GM23338 (cell line): Measurements from ENCODE around the gene RASSF10. TPM values are rescaled to one million over a fixed set of nuclear protein-coding genes. Genes with fewer than 3 reads are reported as not detected.

Experiments used
- ATAC-seq: fragments of 200-7000 bp; cut with Tn5 transposase; 3 replicates; pipeline ENCODE4 v1.9.1; 2020
- DNase-seq: peaks from one replicate; pipeline ENCODE4 v3.0.0-alpha.2; 2015; ENCODE audit warnings: low spot score
- H2AFZ ChIP-seq: fragments of 200-600 bp; sonication (generic); 2 replicates; pipeline ENCODE4 v1.8.0; 2016; ENCODE audit warnings: antibody characterized with exemption, mild to moderate bottlenecking, moderate library complexity
- H3F3A ChIP-seq: fragments of 200-600 bp; sonication (generic); replicated peaks from 2 replicates; pipeline ENCODE4 v1.8.0; 2017; ENCODE audit warnings: antibody characterized with exemption, mixed run types, low read depth
- H3K27ac ChIP-seq: fragments of 200-600 bp; sonication (generic); 2 replicates; pipeline ENCODE4 v1.6.1; 2016; ENCODE audit warnings: low read depth
- H3K27me3 ChIP-seq: fragments of 200-600 bp; sonication (generic); 2 replicates; pipeline ENCODE4 v1.8.0; 2016; ENCODE audit warnings: mild to moderate bottlenecking, mixed run types, moderate library complexity; ENCODE audit not compliant: insufficient read depth
- H3K36me3 ChIP-seq: fragments of 200-600 bp; sonication (generic); 2 replicates; pipeline ENCODE4 v1.8.0; 2016; ENCODE audit warnings: mild to moderate bottlenecking; ENCODE audit not compliant: insufficient read depth
- H3K4me1 ChIP-seq: fragments of 200-600 bp; sonication (generic); 2 replicates; pipeline ENCODE4 v1.8.0; 2016; ENCODE audit warnings: mild to moderate bottlenecking, moderate library complexity; ENCODE audit not compliant: insufficient read depth
- H3K4me2 ChIP-seq: fragments of 200-600 bp; sonication (generic); 2 replicates; pipeline ENCODE4 v1.7.1; 2017; ENCODE audit warnings: mixed run types
- H3K4me3 ChIP-seq: fragments of 200-600 bp; sonication (generic); 2 replicates; pipeline ENCODE4 v1.6.1; 2016; ENCODE audit warnings: mixed run types
- H3K79me2 ChIP-seq: fragments of 200-600 bp; sonication (generic); replicated peaks from 2 replicates; pipeline ENCODE4 v1.8.0; 2017; ENCODE audit warnings: mild to moderate bottlenecking; ENCODE audit not compliant: insufficient read depth
- H3K9me2 ChIP-seq: fragments of 200-600 bp; sonication (generic); 2 replicates; pipeline ENCODE4 v1.8.0; 2017; ENCODE audit not compliant: insufficient read depth
- H4K20me1 ChIP-seq: fragments of 200-600 bp; sonication (generic); replicated peaks from 2 replicates; pipeline ENCODE4 v1.8.0; 2017; ENCODE audit warnings: mild to moderate bottlenecking; ENCODE audit not compliant: insufficient read depth
- H3K27ac Mint-ChIP-seq: 2 replicates; pipeline ENCODE4 v1.8.0; 2020; ENCODE audit warnings: inconsistent platforms, mild to moderate bottlenecking, moderate library complexity, mixed read lengths
- H3K27me3 Mint-ChIP-seq: 3 replicates; pipeline ENCODE4 v1.8.0; 2022; ENCODE audit warnings: low read depth, mild to moderate bottlenecking, moderate library complexity, mixed read lengths, inconsistent platforms; ENCODE audit not compliant: insufficient read depth, poor library complexity
- H3K36me3 Mint-ChIP-seq: 3 replicates; pipeline ENCODE4 v1.8.0; 2021; ENCODE audit warnings: low read depth, mild to moderate bottlenecking, inconsistent platforms, moderate library complexity, mixed read lengths
- H3K4me1 Mint-ChIP-seq: 3 replicates; pipeline ENCODE4 v1.8.0; 2020; ENCODE audit warnings: mild to moderate bottlenecking, inconsistent platforms, mixed read lengths
- H3K4me3 Mint-ChIP-seq: 3 replicates; pipeline ENCODE4 v1.8.0; 2021; ENCODE audit warnings: moderate library complexity, mild to moderate bottlenecking, inconsistent platforms, mixed read lengths
- H3K9me3 Mint-ChIP-seq: 3 replicates; pipeline ENCODE4 v1.8.0; 2020; ENCODE audit warnings: moderate library complexity, mild to moderate bottlenecking, inconsistent platforms, mixed read lengths
- CREB1 ChIP-seq: fragments of 250-450 bp; sonication (Bioruptor Pico); IDR thresholded peaks from 2 replicates; pipeline ENCODE4 v1.5.0; 2020; ENCODE audit warnings: low read depth, mild to moderate bottlenecking, moderate library complexity
- EZH2 ChIP-seq: fragments of 200-600 bp; sonication (generic); IDR thresholded peaks from one replicate; pipeline ENCODE4 v1.8.0; 2017; ENCODE audit warnings: antibody characterized with exemption, mild to moderate bottlenecking, low read depth; ENCODE audit not compliant: unreplicated experiment
- EZH2phosphoT487 ChIP-seq: fragments of 200-600 bp; sonication (generic); IDR thresholded peaks from one replicate; pipeline ENCODE4 v1.8.1; 2018; ENCODE audit warnings: antibody characterized with exemption; ENCODE audit not compliant: unreplicated experiment
- JUNB ChIP-seq: IDR thresholded peaks from one replicate; pipeline ENCODE4 v1.6.1; 2016; ENCODE audit warnings: antibody characterized with exemption; ENCODE audit not compliant: unreplicated experiment
- NANOG ChIP-seq: IDR thresholded peaks from 2 replicates; pipeline ENCODE4 v1.6.1; 2016; ENCODE audit warnings: antibody characterized with exemption, borderline replicate concordance
- POLR2AphosphoS5 ChIP-seq: IDR thresholded peaks from 2 replicates; pipeline ENCODE4 v1.6.1; 2016; ENCODE audit warnings: antibody characterized with exemption, low read depth
- STAT1 ChIP-seq: IDR thresholded peaks from one replicate; pipeline ENCODE4 v1.6.1; 2016; ENCODE audit warnings: antibody characterized with exemption; ENCODE audit not compliant: unreplicated experiment
- ZNF114 ChIP-seq: fragments of 250-450 bp; sonication (Bioruptor Pico); IDR thresholded peaks from 2 replicates; pipeline ENCODE4 v1.5.0; 2020; ENCODE audit warnings: mild to moderate bottlenecking, moderate library complexity
- ZNF331 ChIP-seq: fragments of 250-450 bp; sonication (Bioruptor Pico); IDR thresholded peaks from 2 replicates; pipeline ENCODE4 v1.5.0; 2020; ENCODE audit warnings: low read depth, mild to moderate bottlenecking, moderate library complexity
- polyA plus RNA-seq: library from polyadenylated mRNA; unstranded; fragments of >200 nt; fragmentation: Nextera tagmentation; extraction: Ambion mirVana; gene quantifications from 2 replicates; pipeline ENCODE4 v1.2.1, GENCODE V29; 2016
- total RNA-seq: library from RNA; depleted of rRNA; stranded (reverse); fragments of >200 nt; shearing (Covaris generic); gene quantifications from 2 replicates; pipeline ENCODE4 v1.2.3, GENCODE V29; 2014
- TF ChIP-seq, protein P1 (sequence below), 2 experiments: fragments of 200-600 bp in 1 of 2; sonication (generic) in 1 of 2; conservative IDR thresholded peaks; 2 replicates each; pipeline versions ENCODE4 v1.5.1 to v1.6.1; 2016 to 2017; ENCODE audit warnings: antibody characterized with exemption in 2 of 2, low read depth in 2 of 2, mild to moderate bottlenecking in 2 of 2, moderate library complexity in 1 of 2
- TF ChIP-seq, protein P2 (sequence below): IDR thresholded peaks from one replicate; pipeline ENCODE4 v1.6.1; 2018; ENCODE audit warnings: antibody characterized with exemption; ENCODE audit not compliant: unreplicated experiment
- TF ChIP-seq, protein P3 (sequence below): fragments of 250-450 bp; sonication (Bioruptor Pico); IDR thresholded peaks from 2 replicates; pipeline ENCODE4 v1.5.0; 2020; ENCODE audit warnings: mild to moderate bottlenecking, moderate library complexity
- TF ChIP-seq, protein P4 (sequence below): IDR thresholded peaks from 2 replicates; pipeline ENCODE4 v1.6.1; 2016; ENCODE audit warnings: antibody characterized with exemption

The RASSF10 gene
- total and polyA plus RNA-seq, 2 experiments from 2014 or later, result 0.13 to 1.8 TPM

DNA sequence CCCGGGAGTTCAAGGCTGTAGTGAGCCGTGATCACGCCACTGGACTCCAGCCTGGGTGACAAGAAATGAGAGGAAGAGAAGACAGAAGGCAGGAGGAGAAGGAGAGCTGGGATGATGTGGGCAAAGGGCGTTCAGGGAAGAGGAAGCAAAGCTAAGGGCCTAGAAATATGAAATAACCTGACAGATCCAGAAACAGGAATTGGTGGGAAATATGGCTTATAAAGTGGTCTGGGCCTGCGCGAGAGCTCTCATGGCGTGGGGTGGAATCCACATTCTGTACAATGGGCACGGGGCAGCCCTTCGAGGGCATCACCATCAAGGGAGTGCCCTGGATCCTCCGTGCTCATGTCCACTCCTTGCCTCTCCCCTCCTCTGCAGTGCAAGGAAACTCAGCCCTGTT, 46.8 kb upstream of the RASSF10 start:
- ATAC-seq, result no peak
- H3K27ac Mint-ChIP-seq, result no peak overlapping the region
- no peaks in the 10 kb centered on the region for H3K79me2 ChIP-seq

More for the DNA sequence above, 46.8 kb upstream of the RASSF10 start:
- no peak for DNase-seq
- H3K4me1 ChIP-seq, result no peaks in the 10 kb centered on the region
- peaks cover 7% of the 10 kb centered on the region for H3K27me3 Mint-ChIP-seq
- H4K20me1 ChIP-seq, result no peaks in the 10 kb centered on the region
- no peaks in the 10 kb centered on the region for H3K36me3 ChIP-seq
- no peaks in the 10 kb centered on the region for H3K36me3 Mint-ChIP-seq
- no peaks in the 10 kb centered on the region; the same call in 2 of the 3 replicates for H3K4me1 Mint-ChIP-seq
- H3K27me3 ChIP-seq, result no peaks in the 10 kb centered on the region
- H3K27ac ChIP-seq, result no peak overlapping the region
- no peaks in the 10 kb centered on the region for H3F3A ChIP-seq
- no peak for TF ChIP-seq JUNB
- TF ChIP-seq, protein P1, sequence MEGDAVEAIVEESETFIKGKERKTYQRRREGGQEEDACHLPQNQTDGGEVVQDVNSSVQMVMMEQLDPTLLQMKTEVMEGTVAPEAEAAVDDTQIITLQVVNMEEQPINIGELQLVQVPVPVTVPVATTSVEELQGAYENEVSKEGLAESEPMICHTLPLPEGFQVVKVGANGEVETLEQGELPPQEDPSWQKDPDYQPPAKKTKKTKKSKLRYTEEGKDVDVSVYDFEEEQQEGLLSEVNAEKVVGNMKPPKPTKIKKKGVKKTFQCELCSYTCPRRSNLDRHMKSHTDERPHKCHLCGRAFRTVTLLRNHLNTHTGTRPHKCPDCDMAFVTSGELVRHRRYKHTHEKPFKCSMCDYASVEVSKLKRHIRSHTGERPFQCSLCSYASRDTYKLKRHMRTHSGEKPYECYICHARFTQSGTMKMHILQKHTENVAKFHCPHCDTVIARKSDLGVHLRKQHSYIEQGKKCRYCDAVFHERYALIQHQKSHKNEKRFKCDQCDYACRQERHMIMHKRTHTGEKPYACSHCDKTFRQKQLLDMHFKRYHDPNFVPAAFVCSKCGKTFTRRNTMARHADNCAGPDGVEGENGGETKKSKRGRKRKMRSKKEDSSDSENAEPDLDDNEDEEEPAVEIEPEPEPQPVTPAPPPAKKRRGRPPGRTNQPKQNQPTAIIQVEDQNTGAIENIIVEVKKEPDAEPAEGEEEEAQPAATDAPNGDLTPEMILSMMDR (conservative IDR thresholded peaks at IDR 0.05; ENCODE audit: low read depth in 2 of 2), result no peak
- TF ChIP-seq, protein P2, sequence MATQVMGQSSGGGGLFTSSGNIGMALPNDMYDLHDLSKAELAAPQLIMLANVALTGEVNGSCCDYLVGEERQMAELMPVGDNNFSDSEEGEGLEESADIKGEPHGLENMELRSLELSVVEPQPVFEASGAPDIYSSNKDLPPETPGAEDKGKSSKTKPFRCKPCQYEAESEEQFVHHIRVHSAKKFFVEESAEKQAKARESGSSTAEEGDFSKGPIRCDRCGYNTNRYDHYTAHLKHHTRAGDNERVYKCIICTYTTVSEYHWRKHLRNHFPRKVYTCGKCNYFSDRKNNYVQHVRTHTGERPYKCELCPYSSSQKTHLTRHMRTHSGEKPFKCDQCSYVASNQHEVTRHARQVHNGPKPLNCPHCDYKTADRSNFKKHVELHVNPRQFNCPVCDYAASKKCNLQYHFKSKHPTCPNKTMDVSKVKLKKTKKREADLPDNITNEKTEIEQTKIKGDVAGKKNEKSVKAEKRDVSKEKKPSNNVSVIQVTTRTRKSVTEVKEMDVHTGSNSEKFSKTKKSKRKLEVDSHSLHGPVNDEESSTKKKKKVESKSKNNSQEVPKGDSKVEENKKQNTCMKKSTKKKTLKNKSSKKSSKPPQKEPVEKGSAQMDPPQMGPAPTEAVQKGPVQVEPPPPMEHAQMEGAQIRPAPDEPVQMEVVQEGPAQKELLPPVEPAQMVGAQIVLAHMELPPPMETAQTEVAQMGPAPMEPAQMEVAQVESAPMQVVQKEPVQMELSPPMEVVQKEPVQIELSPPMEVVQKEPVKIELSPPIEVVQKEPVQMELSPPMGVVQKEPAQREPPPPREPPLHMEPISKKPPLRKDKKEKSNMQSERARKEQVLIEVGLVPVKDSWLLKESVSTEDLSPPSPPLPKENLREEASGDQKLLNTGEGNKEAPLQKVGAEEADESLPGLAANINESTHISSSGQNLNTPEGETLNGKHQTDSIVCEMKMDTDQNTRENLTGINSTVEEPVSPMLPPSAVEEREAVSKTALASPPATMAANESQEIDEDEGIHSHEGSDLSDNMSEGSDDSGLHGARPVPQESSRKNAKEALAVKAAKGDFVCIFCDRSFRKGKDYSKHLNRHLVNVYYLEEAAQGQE, result no peak
- TF ChIP-seq STAT1, result no peak
- TF ChIP-seq, protein P3, sequence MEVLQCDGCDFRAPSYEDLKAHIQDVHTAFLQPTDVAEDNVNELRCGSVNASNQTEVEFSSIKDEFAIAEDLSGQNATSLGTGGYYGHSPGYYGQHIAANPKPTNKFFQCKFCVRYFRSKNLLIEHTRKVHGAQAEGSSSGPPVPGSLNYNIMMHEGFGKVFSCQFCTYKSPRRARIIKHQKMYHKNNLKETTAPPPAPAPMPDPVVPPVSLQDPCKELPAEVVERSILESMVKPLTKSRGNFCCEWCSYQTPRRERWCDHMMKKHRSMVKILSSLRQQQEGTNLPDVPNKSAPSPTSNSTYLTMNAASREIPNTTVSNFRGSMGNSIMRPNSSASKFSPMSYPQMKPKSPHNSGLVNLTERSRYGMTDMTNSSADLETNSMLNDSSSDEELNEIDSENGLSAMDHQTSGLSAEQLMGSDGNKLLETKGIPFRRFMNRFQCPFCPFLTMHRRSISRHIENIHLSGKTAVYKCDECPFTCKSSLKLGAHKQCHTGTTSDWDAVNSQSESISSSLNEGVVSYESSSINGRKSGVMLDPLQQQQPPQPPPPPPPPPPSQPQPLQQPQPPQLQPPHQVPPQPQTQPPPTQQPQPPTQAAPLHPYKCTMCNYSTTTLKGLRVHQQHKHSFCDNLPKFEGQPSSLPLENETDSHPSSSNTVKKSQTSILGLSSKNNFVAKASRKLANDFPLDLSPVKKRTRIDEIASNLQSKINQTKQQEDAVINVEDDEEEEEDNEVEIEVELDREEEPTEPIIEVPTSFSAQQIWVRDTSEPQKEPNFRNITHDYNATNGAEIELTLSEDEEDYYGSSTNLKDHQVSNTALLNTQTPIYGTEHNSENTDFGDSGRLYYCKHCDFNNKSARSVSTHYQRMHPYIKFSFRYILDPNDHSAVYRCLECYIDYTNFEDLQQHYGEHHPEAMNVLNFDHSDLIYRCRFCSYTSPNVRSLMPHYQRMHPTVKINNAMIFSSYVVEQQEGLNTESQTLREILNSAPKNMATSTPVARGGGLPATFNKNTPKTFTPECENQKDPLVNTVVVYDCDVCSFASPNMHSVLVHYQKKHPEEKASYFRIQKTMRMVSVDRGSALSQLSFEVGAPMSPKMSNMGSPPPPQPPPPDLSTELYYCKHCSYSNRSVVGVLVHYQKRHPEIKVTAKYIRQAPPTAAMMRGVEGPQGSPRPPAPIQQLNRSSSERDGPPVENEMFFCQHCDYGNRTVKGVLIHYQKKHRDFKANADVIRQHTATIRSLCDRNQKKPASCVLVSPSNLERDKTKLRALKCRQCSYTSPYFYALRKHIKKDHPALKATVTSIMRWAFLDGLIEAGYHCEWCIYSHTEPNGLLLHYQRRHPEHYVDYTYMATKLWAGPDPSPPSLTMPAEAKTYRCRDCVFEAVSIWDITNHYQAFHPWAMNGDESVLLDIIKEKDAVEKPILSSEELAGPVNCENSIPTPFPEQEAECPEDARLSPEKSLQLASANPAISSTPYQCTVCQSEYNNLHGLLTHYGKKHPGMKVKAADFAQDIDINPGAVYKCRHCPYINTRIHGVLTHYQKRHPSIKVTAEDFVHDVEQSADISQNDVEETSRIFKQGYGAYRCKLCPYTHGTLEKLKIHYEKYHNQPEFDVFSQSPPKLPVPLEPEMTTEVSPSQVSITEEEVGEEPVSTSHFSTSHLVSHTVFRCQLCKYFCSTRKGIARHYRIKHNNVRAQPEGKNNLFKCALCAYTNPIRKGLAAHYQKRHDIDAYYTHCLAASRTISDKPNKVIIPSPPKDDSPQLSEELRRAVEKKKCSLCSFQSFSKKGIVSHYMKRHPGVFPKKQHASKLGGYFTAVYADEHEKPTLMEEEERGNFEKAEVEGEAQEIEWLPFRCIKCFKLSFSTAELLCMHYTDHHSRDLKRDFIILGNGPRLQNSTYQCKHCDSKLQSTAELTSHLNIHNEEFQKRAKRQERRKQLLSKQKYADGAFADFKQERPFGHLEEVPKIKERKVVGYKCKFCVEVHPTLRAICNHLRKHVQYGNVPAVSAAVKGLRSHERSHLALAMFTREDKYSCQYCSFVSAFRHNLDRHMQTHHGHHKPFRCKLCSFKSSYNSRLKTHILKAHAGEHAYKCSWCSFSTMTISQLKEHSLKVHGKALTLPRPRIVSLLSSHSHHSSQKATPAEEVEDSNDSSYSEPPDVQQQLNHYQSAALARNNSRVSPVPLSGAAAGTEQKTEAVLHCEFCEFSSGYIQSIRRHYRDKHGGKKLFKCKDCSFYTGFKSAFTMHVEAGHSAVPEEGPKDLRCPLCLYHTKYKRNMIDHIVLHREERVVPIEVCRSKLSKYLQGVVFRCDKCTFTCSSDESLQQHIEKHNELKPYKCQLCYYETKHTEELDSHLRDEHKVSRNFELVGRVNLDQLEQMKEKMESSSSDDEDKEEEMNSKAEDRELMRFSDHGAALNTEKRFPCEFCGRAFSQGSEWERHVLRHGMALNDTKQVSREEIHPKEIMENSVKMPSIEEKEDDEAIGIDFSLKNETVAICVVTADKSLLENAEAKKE (CRISPR knock-in tag), result no peak
- TF ChIP-seq EZH2, result no peak
- TF ChIP-seq EZH2phosphoT487, result no peak
- TF ChIP-seq NANOG, result no peak
- no peak for TF ChIP-seq ZNF114 (CRISPR knock-in tag)
- no peak for TF ChIP-seq ZNF331 (CRISPR knock-in tag)
- TF ChIP-seq CREB1 (CRISPR knock-in tag), result no peak
- no peak for TF ChIP-seq POLR2AphosphoS5
- TF ChIP-seq, protein P4, sequence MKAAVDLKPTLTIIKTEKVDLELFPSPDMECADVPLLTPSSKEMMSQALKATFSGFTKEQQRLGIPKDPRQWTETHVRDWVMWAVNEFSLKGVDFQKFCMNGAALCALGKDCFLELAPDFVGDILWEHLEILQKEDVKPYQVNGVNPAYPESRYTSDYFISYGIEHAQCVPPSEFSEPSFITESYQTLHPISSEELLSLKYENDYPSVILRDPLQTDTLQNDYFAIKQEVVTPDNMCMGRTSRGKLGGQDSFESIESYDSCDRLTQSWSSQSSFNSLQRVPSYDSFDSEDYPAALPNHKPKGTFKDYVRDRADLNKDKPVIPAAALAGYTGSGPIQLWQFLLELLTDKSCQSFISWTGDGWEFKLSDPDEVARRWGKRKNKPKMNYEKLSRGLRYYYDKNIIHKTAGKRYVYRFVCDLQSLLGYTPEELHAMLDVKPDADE, result no peak
- no peak overlapping the region for H3K4me3 Mint-ChIP-seq
- H2AFZ ChIP-seq, result no peak overlapping the region
- no peak overlapping the region for H3K4me3 ChIP-seq
- no peaks in the 10 kb centered on the region for H3K9me3 Mint-ChIP-seq
- no peak overlapping the region for H3K4me2 ChIP-seq
- no peaks in the 10 kb centered on the region for H3K9me2 ChIP-seq
